CD14-positive monocyte (primary cell): Measurements from ENCODE around the gene CELSR1. TPM values are rescaled to one million over a fixed set of nuclear protein-coding genes. Genes with fewer than 3 reads are reported as not detected.

Source experiments
- DNase-seq, 3 donors: peaks; one replicate each; pipeline ENCODE4 v3.0.0-alpha.2; 2011 to 2022
- H2AFZ ChIP-seq: 2 replicates; pipeline ENCODE4 v1.6.0; 2012; ENCODE audit warnings: mild to moderate bottlenecking, low read depth, low read length, inconsistent platforms; ENCODE audit not compliant: insufficient read depth, poor library complexity, severe bottlenecking
- H3K27ac ChIP-seq, 2 donors: 1 replicate in 1 of 2; 2 replicates in 1 of 2; pipeline ENCODE4 v1.5.1; 2012 to 2013; ENCODE audit warnings: low read length in 2 of 2, control low read depth in 1 of 2, inconsistent platforms in 1 of 2, low read depth in 1 of 2, mild to moderate bottlenecking in 1 of 2
- H3K27me3 ChIP-seq, 2 donors: one replicate each; pipeline versions ENCODE4 v1.6.0 to v1.6.1; 2011 to 2013; ENCODE audit warnings: low read length in 2 of 2; ENCODE audit not compliant: control insufficient read depth in 2 of 2, insufficient read depth in 2 of 2
- H3K36me3 ChIP-seq, 2 donors: replicated peaks in 1 of 2; 1 replicate in 1 of 2; 2 replicates in 1 of 2; pipeline versions ENCODE4 v1.5.1 to v1.6.1; 2012 to 2013; ENCODE audit warnings: low read length in 2 of 2, control low read depth in 1 of 2, inconsistent platforms in 1 of 2, mild to moderate bottlenecking in 1 of 2; ENCODE audit not compliant: insufficient read depth in 2 of 2, control insufficient read depth in 1 of 2
- H3K4me1 ChIP-seq, 2 donors: 1 replicate in 1 of 2; 2 replicates in 1 of 2; pipeline versions ENCODE4 v1.5.1 to v1.6.1; 2012 to 2013; ENCODE audit warnings: low read length in 2 of 2, control low read depth in 1 of 2, inconsistent platforms in 1 of 2, mild to moderate bottlenecking in 1 of 2, moderate library complexity in 1 of 2; ENCODE audit not compliant: insufficient read depth in 2 of 2, control insufficient read depth in 1 of 2
- H3K4me2 ChIP-seq: replicated peaks from 2 replicates; pipeline ENCODE3; 2012; ENCODE audit warnings: low read length, moderate library complexity, mild to moderate bottlenecking; ENCODE audit not compliant: poor library complexity, severe bottlenecking; ENCODE audit errors: extremely low read depth
- H3K4me3 ChIP-seq, 3 experiments: fragments of 200-600 bp in 1 of 3; sonication (generic) in 1 of 3; replicated peaks in 1 of 3; 1 replicate in 2 of 3; 2 replicates in 1 of 3; pipeline ENCODE4 v1.5.1; 2011 to 2013; ENCODE audit warnings: low read length in 3 of 3, mild to moderate bottlenecking in 3 of 3, control low read depth in 2 of 3, low read depth in 2 of 3, inconsistent platforms in 1 of 3, moderate library complexity in 1 of 3
- H3K79me2 ChIP-seq: 2 replicates; pipeline ENCODE4 v1.6.0; 2012; ENCODE audit warnings: mild to moderate bottlenecking, control low read depth, inconsistent platforms, low read length, moderate library complexity; ENCODE audit not compliant: insufficient read depth
- H3K9ac ChIP-seq: 2 replicates; pipeline ENCODE4 v1.6.0; 2017; ENCODE audit warnings: low read length, mild to moderate bottlenecking; ENCODE audit not compliant: insufficient read depth, poor library complexity, severe bottlenecking
- H3K9me3 ChIP-seq, 2 donors: replicated peaks in 1 of 2; 1 replicate in 1 of 2; 2 replicates in 1 of 2; pipeline versions ENCODE4 v1.5.1 to v1.6.1; 2012 to 2013; ENCODE audit warnings: low read length in 2 of 2, control low read depth in 1 of 2; ENCODE audit not compliant: control insufficient read depth in 1 of 2, insufficient read depth in 1 of 2
- H4K20me1 ChIP-seq: 2 replicates; pipeline ENCODE4 v1.6.0; 2012; ENCODE audit warnings: mild to moderate bottlenecking, low read length, control low read depth, moderate library complexity; ENCODE audit not compliant: insufficient read depth
- H3K27ac Mint-ChIP-seq, 7 donors: one replicate each; pipeline ENCODE4 v1.8.0; 2020; ENCODE audit warnings: mild to moderate bottlenecking in 7 of 7, mixed read lengths in 7 of 7, moderate library complexity in 6 of 7, inconsistent platforms in 2 of 7
- H3K27me3 Mint-ChIP-seq, 3 donors: one replicate each; pipeline ENCODE4 v1.8.0; 2021 to 2022; ENCODE audit warnings: low read depth in 3 of 3, mild to moderate bottlenecking in 3 of 3, mixed read lengths in 3 of 3, moderate library complexity in 3 of 3, inconsistent platforms in 1 of 3
- H3K36me3 Mint-ChIP-seq, 2 donors: one replicate each; pipeline ENCODE4 v1.8.0; 2020; ENCODE audit warnings: mixed read lengths in 2 of 2, inconsistent platforms in 1 of 2, mild to moderate bottlenecking in 1 of 2
- H3K4me1 Mint-ChIP-seq: one replicate; pipeline ENCODE4 v1.8.0; 2020; ENCODE audit warnings: mild to moderate bottlenecking, mixed read lengths
- H3K4me3 Mint-ChIP-seq, 2 donors: one replicate each; pipeline ENCODE4 v1.8.0; 2020; ENCODE audit warnings: mild to moderate bottlenecking in 2 of 2, mixed read lengths in 2 of 2, moderate library complexity in 1 of 2
- H3K9me3 Mint-ChIP-seq, 7 donors: one replicate each; pipeline ENCODE4 v1.8.0; 2020 to 2022; ENCODE audit warnings: mixed read lengths in 7 of 7, mild to moderate bottlenecking in 6 of 7, moderate library complexity in 6 of 7, inconsistent platforms in 2 of 7
- CTCF ChIP-seq: fragments of 200-600 bp; IDR thresholded peaks from one replicate; pipeline ENCODE4 v1.8.0; 2022; ENCODE audit warnings: antibody characterized with exemption, mild to moderate bottlenecking
- WGBS: methylation state at CpG from one replicate; pipeline ENCODE4 v1.1.5; 2013; ENCODE audit warnings: missing lambda C conversion rate; ENCODE audit not compliant: insufficient coverage; 5-methylcytosine and 5-hydroxymethylcytosine counted together
- intact Hi-C, 2 donors: fragments of 100-400 bp; cut with micrococcal nuclease; formaldehyde crosslinking; loops; one replicate each; pipeline versions ENCODE4 v1.15.0 to v1.15.1; 2023
- polyA plus RNA-seq, 3 donors: library from polyadenylated mRNA; depleted of rRNA in 1 of 3; unstranded in 2 of 3; stranded (reverse) in 1 of 3; fragments of 300-500 nt in 2 of 3; fragments of >200 nt in 1 of 3; fragmentation: Illumina TruSeq in 2 of 3; gene quantifications; 1 replicate in 2 of 3; 2 replicates in 1 of 3; pipeline ENCODE4 v1.2.3, GENCODE V29; 2012 to 2021

CELSR1 gene
- polyA plus RNA-seq, 3 donors = 0.16 TPM; not detected in 2

- WGBS = 96% methylated on average over 14 of the region's 15 CpGs
- Histone ChIP-seq H3K79me2 (no peaks in the 10 kb centered on the region), H3K27me3 (no peaks in the 10 kb centered on the region), H3K4me2 (no peak overlapping the region), H3K9me3 (no peaks in the 10 kb centered on the region), H3K36me3 (no peaks in the 10 kb centered on the region), H2AFZ (no peak overlapping the region), H3K27ac (no peak overlapping the region), H3K9ac (no peak overlapping the region), H3K4me3 (no peak overlapping the region), H3K4me1 (no peaks in the 10 kb centered on the region), H4K20me1 (no peaks in the 10 kb centered on the region)
- H3K27me3 Mint-ChIP-seq = peaks cover 0 to 2% (median 0%) of the 10 kb centered on the region in 3 donors
- H3K4me3 Mint-ChIP-seq = no peak overlapping the region
- no peak for DNase-seq
- H3K36me3 Mint-ChIP-seq = no peaks in the 10 kb centered on the region
- H3K27ac Mint-ChIP-seq = no peak overlapping the region
- H3K4me1 Mint-ChIP-seq = no peaks in the 10 kb centered on the region
- TF ChIP-seq CTCF = no peak
- intact Hi-C loops = no loop called here
- H3K9me3 Mint-ChIP-seq = no peaks in the 10 kb centered on the region
Measured at GRCh38 chr22:46443850-46444389, 93.5 kb downstream of the CELSR1 start.

GRCh38 chr22:46442217-46442853, 95.1 kb downstream of the CELSR1 start:
- H3K36me3 ChIP-seq = no peaks in the 10 kb centered on the region
- no peaks in the 10 kb centered on the region for H3K4me1 Mint-ChIP-seq
- intact Hi-C loops = no loop called here
- no peak overlapping the region for H3K27ac Mint-ChIP-seq
- H3K4me3 Mint-ChIP-seq = no peak overlapping the region
- no peaks in the 10 kb centered on the region for H4K20me1 ChIP-seq
- H3K27ac ChIP-seq = no peak overlapping the region
- WGBS = 95% methylated on average over 13 of the region's 14 CpGs
- H3K27me3 ChIP-seq = no peaks in the 10 kb centered on the region
- H3K4me3 ChIP-seq = no peak overlapping the region
- no peak for TF ChIP-seq CTCF
- H2AFZ ChIP-seq = no peak overlapping the region
- DNase-seq = no peak
- no peaks in the 10 kb centered on the region for H3K27me3 Mint-ChIP-seq
- H3K4me2 ChIP-seq = no peak overlapping the region
- no peaks in the 10 kb centered on the region for H3K9me3 Mint-ChIP-seq
- H3K79me2 ChIP-seq = no peaks in the 10 kb centered on the region
- H3K9ac ChIP-seq = no peak overlapping the region
- H3K36me3 Mint-ChIP-seq = no peaks in the 10 kb centered on the region
- H3K4me1 ChIP-seq = no peaks in the 10 kb centered on the region
- H3K9me3 ChIP-seq = no peaks in the 10 kb centered on the region
